NCI-H2196 treated with DMSO at 0.1 percent for 48 hours (cell line): ENCODE measurements around the gene PRR19.
A peak's percentile ranks its signal among the peaks of the same experiment; 100 is the strongest.

ENCODE experiments used
- DNase-seq: peaks from one replicate; lab custom pipeline; 2025; ENCODE audit not compliant: unreplicated experiment; lab: John Stamatoyannopoulos, UW

Gene PRR19

GRCh38 chr19:42271045-42271419 lies 30.9 kb upstream of the PRR19 start:
- no peak for DNase-seq

GRCh38 chr19:42271861-42272534 lies 29.9 kb upstream of the PRR19 start:
- no peak for DNase-seq

GRCh38 chr19:42272535-42272897 lies 29.4 kb upstream of the PRR19 start:
- DNase-seq: no peak

GRCh38 chr19:42272989-42273406 lies 28.9 kb upstream of the PRR19 start:
- no peak for DNase-seq

DNA sequence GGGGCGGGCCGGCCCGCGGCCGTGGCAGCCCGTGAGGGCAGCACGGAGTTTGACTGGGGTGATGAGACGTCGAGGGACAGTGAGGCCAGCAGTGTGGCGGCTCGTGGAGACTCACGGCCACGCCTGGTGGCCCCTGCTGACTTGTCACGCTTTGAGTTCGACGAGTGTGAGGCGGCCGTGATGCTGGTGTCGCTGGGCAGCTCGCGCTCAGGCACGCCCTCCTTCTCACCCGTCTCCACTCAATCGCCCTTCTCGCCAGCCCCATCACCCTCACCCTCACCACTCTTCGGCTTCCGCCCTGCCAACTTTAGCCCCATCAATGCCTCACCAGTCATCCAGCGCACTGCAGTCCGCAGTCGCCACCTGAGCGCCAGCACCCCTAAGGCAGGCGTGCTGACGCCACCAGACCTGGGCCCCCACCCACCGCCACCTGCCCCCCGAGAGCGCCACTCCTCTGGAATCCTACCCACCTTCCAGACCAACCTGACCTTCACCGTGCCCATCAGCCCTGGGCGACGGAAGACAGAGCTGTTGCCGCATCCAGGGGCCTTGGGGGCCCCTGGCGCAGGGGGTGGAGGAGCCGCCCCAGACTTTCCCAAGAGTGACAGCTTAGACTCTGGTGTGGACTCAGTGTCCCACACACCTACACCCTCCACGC lies 28.4 kb upstream of the PRR19 start:
- no peak for DNase-seq

- no peak for DNase-seq
Observed at GRCh38 chr19:42274065-42274682, 27.8 kb upstream of the PRR19 start.

GRCh38 chr19:42275103-42275502 lies 26.8 kb upstream of the PRR19 start:
- no peak for DNase-seq

DNA sequence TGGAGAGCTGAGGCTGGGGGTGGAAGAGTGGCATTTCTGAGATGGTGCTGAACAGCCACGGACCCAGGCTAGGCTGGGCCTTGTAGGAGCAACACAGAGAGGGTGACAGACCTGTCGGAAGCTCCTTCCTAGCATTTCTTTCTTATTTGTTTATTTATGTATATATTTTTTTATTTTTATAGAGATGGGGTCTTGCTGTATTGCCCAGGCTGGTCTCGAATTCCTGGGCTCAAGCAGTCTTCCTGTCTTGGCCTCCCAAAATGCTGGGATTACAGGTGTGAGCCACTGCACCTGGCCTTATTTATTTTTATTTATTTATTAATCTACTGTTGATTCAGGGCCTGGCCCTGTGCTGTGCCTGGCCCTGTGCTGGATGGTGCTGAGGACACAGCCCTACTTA lies 26.4 kb upstream of the PRR19 start:
- no peak for DNase-seq

- no peak for DNase-seq
Observed at GRCh38 chr19:42276284-42276683, 25.6 kb upstream of the PRR19 start.

DNA sequence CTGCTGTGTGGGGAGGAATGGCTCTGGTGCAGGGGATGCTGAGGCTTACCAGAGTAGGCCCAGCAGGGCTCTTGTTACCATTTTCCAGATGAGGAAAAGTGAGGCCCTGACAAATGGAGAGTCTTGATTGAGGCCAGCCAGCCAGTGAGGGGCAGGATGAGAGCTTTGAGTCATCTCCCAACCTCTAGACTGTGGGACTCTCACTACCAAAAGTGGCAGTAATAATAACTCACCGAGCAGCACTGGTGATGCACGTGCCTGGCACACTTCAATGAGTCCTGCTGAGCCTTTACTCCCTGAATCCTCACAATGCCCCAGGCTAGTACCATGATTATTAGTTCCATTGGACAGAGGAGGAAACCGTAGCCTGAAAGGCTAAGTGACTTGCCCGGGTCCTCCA lies 25.1 kb upstream of the PRR19 start:
- DNase-seq: no peak

GRCh38 chr19:42277821-42278451 lies 24.0 kb upstream of the PRR19 start:
- peak; percentile 32 for DNase-seq

DNA sequence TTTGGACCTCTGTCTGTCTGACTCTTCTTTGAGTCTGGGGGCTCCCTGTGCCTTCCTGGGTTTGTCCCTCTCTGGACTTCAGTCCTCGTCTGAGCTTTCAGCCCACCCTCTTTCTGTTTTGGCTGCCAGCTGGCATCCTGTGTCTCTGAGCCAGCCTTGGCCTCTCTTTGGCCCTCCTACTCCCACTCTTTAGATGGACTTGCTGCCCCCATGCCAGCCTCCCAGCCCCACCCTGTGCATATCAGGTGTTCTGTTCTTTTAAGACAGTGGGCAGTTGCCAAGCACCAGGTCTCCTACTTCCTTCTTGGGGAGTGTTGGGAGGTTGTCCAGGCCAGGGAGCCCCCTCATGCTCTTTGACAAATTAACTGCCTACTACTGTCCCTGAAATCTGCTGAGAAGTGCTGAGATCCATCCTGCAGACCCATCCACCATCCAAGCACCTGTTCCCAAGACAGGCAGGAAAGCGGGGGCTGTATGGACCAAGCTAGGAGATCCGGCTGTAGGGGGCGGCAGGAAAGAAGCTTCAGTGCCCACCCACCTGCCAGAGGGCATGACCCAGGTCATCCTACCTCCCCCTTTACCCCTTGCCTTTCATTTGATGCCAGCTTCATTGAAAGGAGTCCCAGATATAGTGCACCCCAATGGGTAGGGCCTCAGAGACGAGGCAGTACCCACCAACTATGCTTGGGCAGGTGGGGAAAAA lies 23.3 kb upstream of the PRR19 start:
- no peak for DNase-seq

DNA sequence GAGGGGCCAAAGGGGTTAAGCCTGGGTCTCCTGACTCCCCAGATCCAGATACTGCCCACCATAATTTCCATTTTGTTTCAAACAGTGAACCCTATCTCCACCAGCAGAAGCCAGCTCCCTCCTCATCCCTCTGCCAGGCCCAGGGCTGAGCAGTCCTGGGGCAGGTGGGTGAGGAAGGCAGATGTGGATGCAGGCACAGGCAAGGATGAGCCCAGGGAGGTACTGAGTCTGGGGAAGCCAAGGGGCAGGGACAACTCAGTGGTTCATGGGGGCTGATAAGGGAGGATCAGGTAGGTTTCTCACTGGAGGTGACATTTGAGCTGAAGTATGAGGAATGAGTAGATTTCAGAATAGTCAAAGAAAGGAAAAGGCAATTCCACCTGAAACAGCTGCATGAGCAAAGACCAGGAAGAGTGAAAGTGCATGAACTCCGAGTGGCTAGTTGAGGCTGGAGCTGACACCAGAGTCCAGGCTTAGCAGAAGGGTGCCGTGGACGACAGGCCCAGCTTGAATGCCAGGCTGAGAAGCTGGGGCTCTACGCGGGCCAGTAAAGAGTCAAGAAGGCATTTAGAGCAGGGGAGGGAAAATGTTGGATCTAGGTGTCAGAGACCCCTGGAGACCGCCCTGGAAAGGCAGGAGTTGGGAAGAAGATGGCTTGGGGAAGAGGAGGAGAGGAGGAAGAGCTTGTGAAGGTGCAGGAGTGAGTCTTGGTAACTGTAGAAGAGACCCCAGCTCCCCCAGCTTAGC lies 22.6 kb upstream of the PRR19 start:
- no peak for DNase-seq

- DNase-seq: peak; percentile 82
Observed at GRCh38 chr19:42279902-42280814, 21.8 kb upstream of the PRR19 start.

DNA sequence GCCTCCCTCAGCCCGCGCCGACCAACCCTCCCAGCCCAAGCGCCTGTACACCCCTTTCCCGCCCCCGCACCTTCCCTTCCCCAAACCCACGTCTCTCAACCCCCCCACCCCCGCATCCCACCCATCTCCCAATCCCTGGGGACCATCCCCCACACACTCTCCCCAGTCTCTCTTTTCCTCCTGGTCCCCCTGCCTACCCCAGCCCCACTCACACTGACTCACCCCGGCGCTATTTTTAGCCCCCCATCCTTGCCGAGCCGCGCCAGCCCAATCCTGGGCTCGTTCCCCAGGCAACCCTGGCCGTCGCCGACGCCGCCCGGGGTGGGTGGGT lies 21.2 kb upstream of the PRR19 start:
- no peak for DNase-seq

GRCh38 chr19:42281146-42281826 lies 20.6 kb upstream of the PRR19 start:
- DNase-seq: no peak

DNA sequence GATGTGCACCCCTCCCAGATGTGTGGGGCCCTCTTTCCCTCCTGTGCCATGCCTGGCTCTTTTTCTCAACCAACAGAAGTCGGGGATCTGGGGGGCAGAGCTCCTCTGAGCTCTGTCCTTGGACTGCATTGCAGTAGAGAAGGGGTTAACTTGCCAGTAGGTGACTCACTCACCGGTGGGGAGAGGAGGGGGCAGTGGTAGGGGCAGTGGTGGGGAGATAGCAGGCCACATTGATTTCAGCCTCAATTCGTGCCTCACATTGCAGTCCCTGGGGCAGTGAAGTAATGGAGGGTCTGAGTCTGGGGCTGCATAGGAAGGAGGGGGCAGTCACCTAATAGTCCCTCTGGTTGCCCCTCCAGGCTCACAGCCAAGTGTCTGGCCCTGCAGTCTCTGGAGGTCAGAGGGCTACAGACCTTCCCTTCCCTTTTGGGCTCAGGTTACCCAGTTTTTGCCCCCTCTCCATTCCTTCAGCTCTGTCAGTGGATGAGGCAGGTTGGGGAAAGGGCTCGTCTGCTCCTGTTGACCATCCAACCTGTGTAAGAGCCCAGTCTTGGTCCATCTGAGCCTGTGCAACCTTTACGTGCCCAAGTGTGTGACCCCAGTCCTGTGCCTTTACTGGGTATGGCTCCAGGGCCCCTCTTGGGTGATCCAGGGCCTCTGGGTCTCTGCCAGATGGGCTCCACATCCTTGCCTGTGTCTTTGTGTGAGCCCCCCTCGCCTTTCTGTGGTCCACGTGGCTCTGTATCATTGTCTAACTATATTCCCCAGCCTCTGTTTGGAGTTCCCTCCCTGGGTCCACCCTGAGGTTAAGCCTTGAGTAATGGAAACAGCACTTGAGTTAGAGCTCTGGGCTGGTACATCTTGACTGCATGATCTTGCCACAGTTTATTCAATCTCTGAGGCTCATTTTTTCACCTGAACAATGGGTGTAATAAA lies 19.8 kb upstream of the PRR19 start:
- no peak for DNase-seq

- DNase-seq: no peak
Observed at GRCh38 chr19:42282819-42283187, 19.1 kb upstream of the PRR19 start.
